HL-60 (cell line): ENCODE results near the gene CNNM4.
A peak's percentile ranks its signal among the peaks of the same experiment; 100 is the strongest.

ENCODE experiments used
- DNase-seq, 2 experiments: peaks; one replicate each; pipeline ENCODE4 v3.0.0-alpha.2; 2010 to 2020; ENCODE audit warnings: low read depth in 1 of 2, low spot score in 1 of 2
- H3K27ac ChIP-seq: fragments of 250-450 bp; sonication (Bioruptor Pico); replicated peaks from 2 replicates; pipeline ENCODE4 v1.5.1; 2020; ENCODE audit warnings: mild to moderate bottlenecking, moderate library complexity
- H3K27me3 ChIP-seq: fragments of 250-450 bp; sonication (Bioruptor Pico); 2 replicates; pipeline ENCODE4 v1.5.1; 2021; ENCODE audit warnings: mild to moderate bottlenecking, moderate library complexity; ENCODE audit not compliant: insufficient read depth, poor library complexity, severe bottlenecking
- H3K4me3 ChIP-seq: replicated peaks from 2 replicates; pipeline ENCODE4 v1.5.1; 2011; ENCODE audit warnings: mild to moderate bottlenecking, control low read depth, low read length; ENCODE audit not compliant: insufficient read depth
- CTCF ChIP-seq: IDR thresholded peaks from one replicate; pipeline ENCODE4 v1.5.1; 2011; ENCODE audit warnings: low read length, control low read depth, inconsistent platforms; ENCODE audit not compliant: insufficient read depth
- GABPA ChIP-seq: IDR thresholded peaks from 2 replicates; pipeline ENCODE4 v1.6.1; 2012; ENCODE audit warnings: low read depth
- POLR2AphosphoS5 ChIP-seq: IDR thresholded peaks from 2 replicates; pipeline ENCODE4 v1.6.1; 2012; ENCODE audit warnings: low read depth
- REST ChIP-seq: IDR thresholded peaks from 2 replicates; pipeline ENCODE4 v1.6.1; 2012; ENCODE audit warnings: low read depth; ENCODE audit not compliant: insufficient replicate concordance
- SPI1 ChIP-seq: IDR thresholded peaks from 2 replicates; pipeline ENCODE4 v1.6.1; 2012; ENCODE audit warnings: low read depth, mild to moderate bottlenecking, borderline replicate concordance

Gene CNNM4

GRCh38 chr2:96800061-96801004 lies 39.6 kb downstream of the CNNM4 start:
- TF ChIP-seq REST (no peak), SPI1 (no peak), POLR2AphosphoS5 (no peak), CTCF (no peak)
- Histone ChIP-seq H3K27me3 (no peaks in the 10 kb centered on the region), H3K27ac (no peak overlapping the region), H3K4me3 (no peak overlapping the region)
- no peak for DNase-seq

- peak; percentile 49 to 72 for DNase-seq
- no peak overlapping the region for H3K27ac ChIP-seq
- H3K27me3 ChIP-seq = no peaks in the 10 kb centered on the region
- no peak for TF ChIP-seq SPI1
- TF ChIP-seq CTCF = peak; percentile 80
- TF ChIP-seq POLR2AphosphoS5 = no peak
- no peak for TF ChIP-seq REST
- no peak overlapping the region for H3K4me3 ChIP-seq
Measured at GRCh38 chr2:96801005-96801785, 40.5 kb downstream of the CNNM4 start.

- Histone ChIP-seq H3K27ac (no peak overlapping the region), H3K27me3 (no peaks in the 10 kb centered on the region), H3K4me3 (no peak overlapping the region)
- no peak for DNase-seq
- TF ChIP-seq GABPA (no peak), REST (no peak), SPI1 (no peak), POLR2AphosphoS5 (no peak), CTCF (no peak)
Measured at GRCh38 chr2:96801786-96802595, 41.3 kb downstream of the CNNM4 start.
